Neuron (in vitro differentiated cells): ENCODE data around the gene ATXN7L3.
"Not testable (repeated sequence)": the region's sequence is repeated elsewhere in the genome, so short reads cannot be mapped to it uniquely, and the experiment has no call there.

ENCODE experiments used
- H2AFZ ChIP-seq: one replicate; pipeline ENCODE4 v1.6.1; 2013; ENCODE audit warnings: low read depth, mild to moderate bottlenecking, inconsistent platforms, low read length, moderate library complexity
- H3K27me3 ChIP-seq: one replicate; pipeline ENCODE4 v1.6.1; 2013; ENCODE audit warnings: low read length; ENCODE audit not compliant: insufficient read depth
- H3K36me3 ChIP-seq: one replicate; pipeline ENCODE4 v1.6.1; 2013; ENCODE audit warnings: low read length; ENCODE audit not compliant: insufficient read depth
- H3K4me1 ChIP-seq: one replicate; pipeline ENCODE4 v1.6.1; 2013; ENCODE audit warnings: low read length; ENCODE audit not compliant: insufficient read depth
- H3K4me3 ChIP-seq: 2 replicates; pipeline ENCODE4 v1.5.1; 2013; ENCODE audit warnings: mild to moderate bottlenecking, low read length, moderate library complexity
- H3K9me3 ChIP-seq: one replicate; pipeline ENCODE4 v1.6.1; 2013; ENCODE audit warnings: low read length

The ATXN7L3 gene, protein sequence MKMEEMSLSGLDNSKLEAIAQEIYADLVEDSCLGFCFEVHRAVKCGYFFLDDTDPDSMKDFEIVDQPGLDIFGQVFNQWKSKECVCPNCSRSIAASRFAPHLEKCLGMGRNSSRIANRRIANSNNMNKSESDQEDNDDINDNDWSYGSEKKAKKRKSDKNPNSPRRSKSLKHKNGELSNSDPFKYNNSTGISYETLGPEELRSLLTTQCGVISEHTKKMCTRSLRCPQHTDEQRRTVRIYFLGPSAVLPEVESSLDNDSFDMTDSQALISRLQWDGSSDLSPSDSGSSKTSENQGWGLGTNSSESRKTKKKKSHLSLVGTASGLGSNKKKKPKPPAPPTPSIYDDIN

DNA sequence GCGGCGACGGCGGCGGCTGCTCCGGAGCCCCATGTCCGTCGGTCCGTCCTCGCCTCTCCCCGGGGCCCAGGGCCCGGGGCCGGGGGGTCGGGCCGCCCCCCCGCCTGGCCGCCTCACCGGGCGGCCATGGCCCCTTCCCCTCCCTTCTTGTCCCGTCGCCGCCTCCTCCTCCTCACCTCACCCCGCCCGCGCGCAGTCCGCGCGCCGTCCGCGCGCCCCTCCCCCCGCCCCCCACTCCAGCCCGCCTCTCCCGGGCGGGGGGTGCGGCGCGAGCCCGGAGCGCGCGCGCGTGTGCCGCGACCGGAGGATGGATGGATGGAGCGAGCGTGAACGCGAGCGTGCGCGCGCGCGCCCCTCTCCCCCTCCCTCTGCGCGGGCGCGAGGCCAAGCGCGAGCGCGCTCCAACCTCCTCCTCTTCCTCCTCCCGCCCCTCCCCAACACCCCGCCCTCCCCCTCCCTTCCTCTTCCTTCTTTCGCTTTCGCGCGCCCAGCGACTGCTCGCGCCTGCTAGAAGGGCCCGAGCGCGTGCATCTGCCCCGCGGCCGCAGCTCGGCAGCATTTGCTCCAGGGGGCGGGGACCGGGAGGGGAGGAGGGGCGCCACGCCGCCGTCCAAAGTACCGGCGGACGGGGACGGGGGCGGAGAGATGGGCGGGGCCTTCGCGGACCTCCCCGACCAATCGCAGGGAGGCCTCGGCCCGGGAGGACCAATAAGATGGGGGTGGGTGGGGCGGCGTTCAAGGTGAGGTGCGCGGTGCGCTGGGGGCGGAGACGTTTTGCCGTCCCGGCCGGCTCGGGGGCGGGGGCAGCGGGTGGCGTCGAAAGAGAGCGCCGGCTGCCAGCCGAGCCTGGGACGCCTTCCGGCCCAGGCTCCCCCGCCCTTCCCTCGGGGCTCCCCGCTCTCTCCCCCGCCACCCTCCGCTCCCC, at the start of gene ATXN7L3:
Gene ATXN7L3 (minus strand): TSS at position 332 of the 925 bp plus-strand sequence. CDS start 1,814 bp downstream, outside the sequence.
- H3K27me3 ChIP-seq: no peaks in the 10 kb centered on the region
- H3K4me1 ChIP-seq: peaks cover 26% of the 10 kb centered on the region
- H3K4me3 ChIP-seq: peak within 1 kb of the TSS; percentile 73
- H2AFZ ChIP-seq: peak within 1 kb of the TSS; percentile 77
- H3K9me3 ChIP-seq: no peaks in the 10 kb centered on the region
- peaks cover 22% of the 10 kb centered on the region for H3K36me3 ChIP-seq

DNA sequence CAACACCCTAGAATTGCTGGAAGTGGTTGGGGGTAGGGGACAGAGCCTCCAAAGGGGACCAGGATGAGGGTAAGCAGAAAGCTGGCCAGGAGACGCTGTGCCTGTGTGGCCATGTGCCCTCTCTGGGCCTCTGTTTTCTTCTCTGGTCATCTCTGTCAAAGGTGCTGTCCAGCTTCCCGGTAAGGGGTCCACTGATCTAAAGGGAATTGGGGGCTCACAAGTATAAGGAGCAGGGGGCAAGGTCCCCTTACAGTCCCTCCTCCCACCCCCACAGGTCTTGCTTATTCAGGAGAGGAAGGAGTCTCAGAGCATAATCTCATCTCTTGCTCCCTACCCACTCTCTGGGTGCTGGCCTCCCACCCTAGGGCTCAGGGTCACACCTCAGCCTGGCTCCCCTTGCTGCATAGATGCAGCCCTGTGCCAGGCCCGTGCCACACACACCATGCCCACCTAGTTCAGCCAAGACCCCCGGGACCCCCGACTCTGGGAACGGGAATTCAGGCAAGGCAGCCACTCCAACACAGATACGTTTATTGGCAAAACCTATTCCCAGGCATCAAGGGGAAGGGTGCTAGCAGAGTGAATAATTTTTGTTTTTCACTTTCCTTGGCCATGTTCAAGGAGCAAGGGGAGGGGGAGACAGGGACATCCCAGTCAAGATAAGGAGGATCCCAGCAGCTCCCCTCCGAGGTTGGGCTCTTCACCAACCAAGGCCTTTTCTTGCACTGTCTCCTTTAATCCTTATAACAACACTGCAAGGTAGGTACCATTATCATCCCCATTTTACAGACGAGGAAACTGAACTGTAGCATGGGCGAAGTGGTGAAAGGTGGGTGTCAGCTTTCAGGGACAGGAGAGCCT, 48.4 kb upstream of the ATXN7L3 start:
- H3K4me3 ChIP-seq: no peak overlapping the region
- no peaks in the 10 kb centered on the region for H3K9me3 ChIP-seq
- H3K27me3 ChIP-seq: peaks cover 28% of the 10 kb centered on the region
- H2AFZ ChIP-seq: no peak overlapping the region
- H3K36me3 ChIP-seq: no peaks in the 10 kb centered on the region
- no peaks in the 10 kb centered on the region for H3K4me1 ChIP-seq

DNA sequence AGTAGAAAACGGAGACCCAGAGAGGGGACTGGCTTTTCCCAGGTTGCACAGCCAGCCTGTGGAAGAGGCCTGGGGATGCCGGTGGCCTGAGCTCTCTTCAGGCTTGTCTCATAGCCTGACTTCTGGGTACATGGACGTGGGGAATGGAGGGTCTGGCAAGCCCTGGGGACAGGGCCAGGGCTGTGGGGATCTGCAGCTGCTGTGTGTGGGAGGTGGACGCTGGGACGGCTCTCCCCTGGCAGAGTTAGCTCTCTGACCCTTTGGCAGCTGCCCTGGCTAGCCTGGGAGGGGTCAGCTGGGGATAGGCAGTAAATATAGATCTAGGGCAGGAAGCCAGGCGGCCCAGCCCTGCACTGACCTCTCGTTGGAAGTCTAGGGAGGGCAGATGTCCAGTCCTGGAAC, 47.8 kb upstream of the ATXN7L3 start:
- Histone ChIP-seq H3K4me3 (no peak overlapping the region), H2AFZ (no peak overlapping the region), H3K27me3 (peaks cover 26% of the 10 kb centered on the region), H3K4me1 (no peaks in the 10 kb centered on the region), H3K9me3 (no peaks in the 10 kb centered on the region), H3K36me3 (no peaks in the 10 kb centered on the region)

DNA sequence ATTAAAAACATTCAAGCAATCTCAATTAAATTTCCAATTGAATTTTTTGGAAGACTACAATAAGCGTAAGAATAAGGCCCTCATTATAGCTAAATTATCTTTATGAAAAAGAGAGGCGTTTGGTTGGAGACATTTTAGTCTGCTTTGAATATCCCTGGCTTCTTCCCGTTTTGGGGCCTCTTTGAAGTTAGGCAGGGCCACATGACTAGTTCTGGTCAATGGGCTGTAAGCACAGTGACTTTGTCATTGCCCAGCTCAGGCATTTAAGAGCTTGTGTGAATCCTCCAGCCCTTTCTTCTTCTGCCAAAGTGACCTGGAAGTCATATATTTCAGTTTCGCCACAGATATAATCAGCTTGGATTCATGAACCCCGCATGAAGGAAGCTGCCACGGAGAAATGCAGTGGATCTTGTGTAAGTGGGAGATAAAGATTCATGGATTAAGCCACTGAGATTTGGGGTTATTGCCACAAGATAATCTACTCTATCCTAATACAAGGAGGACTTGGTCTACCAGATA, 41.5 kb upstream of the ATXN7L3 start:
- Histone ChIP-seq H2AFZ (no peak overlapping the region), H3K4me1 (no peaks in the 10 kb centered on the region), H3K36me3 (no peaks in the 10 kb centered on the region), H3K4me3 (no peak overlapping the region), H3K27me3 (peaks cover 6% of the 10 kb centered on the region), H3K9me3 (no peaks in the 10 kb centered on the region)

DNA sequence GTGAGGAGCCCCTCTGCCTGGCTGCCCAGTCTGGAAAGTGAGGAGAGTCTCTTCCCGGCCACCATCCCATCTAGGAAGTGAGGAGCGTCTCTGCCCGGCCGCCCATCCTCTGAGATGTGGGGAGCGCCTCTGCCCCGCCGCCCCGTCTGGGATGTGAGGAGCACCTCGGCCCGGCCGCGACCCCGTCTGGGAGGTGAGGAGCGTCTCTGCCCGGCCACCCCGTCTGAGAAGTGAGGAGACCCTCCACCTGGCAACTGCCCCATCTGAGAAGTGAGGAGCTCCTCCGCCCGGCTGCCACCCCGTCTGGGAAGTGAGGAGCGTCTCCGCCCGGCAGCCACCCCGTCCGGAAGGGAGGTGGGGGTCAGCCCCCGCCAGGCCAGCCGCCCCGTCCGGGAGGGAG, 38.2 kb upstream of the ATXN7L3 start:
- H3K4me1 ChIP-seq, H3K27me3 ChIP-seq, H3K4me3 ChIP-seq, H3K36me3 ChIP-seq, H3K9me3 ChIP-seq, H2AFZ ChIP-seq: not testable (repeated sequence)

DNA sequence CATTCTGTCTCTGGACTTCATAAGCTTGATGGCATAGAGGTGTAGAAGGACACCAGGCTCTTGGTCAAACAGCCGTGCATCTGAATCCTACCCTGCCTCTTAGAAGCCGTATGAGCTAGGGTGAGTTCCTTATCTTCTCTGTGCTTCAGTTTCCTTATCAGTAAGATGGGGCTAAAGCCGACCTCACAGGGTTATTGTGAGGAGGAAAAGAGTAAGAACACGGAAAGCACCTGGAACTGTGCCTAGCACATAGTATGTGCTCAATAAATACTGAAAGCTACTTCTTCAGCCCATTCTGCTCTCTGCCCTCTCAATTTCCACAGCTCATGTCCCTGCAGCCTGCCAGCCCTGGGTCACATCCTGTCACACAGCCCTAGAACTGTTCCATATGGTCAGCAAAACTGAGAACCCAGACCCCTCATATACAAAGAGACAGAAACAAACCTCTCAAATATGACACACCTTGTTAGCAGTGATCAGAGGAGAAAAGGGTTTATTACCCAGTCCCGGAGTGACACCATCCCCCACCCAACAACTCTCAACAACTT, 36.8 kb upstream of the ATXN7L3 start:
- no peaks in the 10 kb centered on the region for H3K9me3 ChIP-seq
- H3K36me3 ChIP-seq: no peaks in the 10 kb centered on the region
- H2AFZ ChIP-seq: no peak overlapping the region
- no peaks in the 10 kb centered on the region for H3K27me3 ChIP-seq
- H3K4me1 ChIP-seq: no peaks in the 10 kb centered on the region
- H3K4me3 ChIP-seq: no peak overlapping the region

DNA sequence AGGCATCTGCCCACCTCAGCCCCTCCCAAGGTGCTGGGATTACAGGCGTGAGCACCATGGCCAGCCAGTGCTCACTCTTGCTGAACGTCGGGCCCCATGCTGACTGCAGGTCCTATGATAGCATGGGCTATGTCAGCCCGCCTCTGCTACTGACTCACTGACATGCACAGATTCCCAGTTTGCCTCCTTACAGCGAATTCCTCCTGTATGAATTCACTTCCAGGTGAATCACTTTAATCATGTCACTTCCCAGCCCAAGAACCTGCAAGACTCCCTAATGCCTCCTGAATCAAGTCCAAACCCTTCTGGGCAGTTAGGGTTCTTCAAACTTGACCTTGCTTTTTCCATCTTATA, 35.9 kb upstream of the ATXN7L3 start:
- no peaks in the 10 kb centered on the region for H3K4me1 ChIP-seq
- no peaks in the 10 kb centered on the region for H3K27me3 ChIP-seq
- no peak overlapping the region for H3K4me3 ChIP-seq
- no peak overlapping the region for H2AFZ ChIP-seq
- H3K36me3 ChIP-seq: no peaks in the 10 kb centered on the region
- H3K9me3 ChIP-seq: no peaks in the 10 kb centered on the region

DNA sequence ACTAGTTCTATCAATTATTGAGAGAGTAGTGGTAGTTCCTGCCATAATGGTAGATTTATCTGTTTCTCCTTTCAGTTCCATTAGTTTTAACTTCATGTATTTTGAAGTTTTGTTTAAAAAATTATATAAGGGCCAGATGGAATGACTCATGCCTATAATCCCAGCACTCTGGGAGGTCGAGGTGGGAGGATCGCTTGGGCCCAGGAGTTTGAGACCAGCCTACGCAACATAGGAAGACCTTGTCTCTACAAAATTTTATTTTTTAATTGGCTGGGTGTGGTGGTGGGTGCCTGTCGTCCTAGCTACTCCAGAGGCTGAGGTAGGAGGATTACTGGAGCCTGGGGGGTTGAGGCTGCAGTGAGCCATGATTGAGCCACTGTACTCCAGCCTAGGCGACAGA, 33.9 kb upstream of the ATXN7L3 start:
- Histone ChIP-seq H2AFZ (no peak overlapping the region), H3K4me1 (no peaks in the 10 kb centered on the region), H3K27me3 (peaks cover 2% of the 10 kb centered on the region), H3K36me3 (no peaks in the 10 kb centered on the region), H3K4me3 (no peak overlapping the region), H3K9me3 (no peaks in the 10 kb centered on the region)

DNA sequence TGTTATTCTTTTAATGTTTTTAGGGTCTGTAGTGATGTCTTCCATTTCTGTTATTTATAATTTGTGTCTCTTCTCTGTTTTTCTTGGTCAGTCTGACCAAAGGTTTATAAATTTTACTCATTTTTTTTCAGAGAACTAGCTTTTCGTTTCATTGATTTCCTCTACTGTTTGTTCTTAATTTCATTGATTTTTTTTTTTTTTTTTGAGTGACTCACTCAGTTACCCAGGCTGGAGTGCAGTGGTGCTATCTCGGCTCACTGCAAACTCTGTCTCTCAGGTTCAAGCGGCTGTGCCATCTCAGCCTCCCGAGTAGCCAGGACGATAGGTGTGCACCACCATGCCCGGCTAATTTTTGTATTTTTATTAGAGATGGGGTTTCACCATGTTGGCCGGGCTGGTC, 32.4 kb upstream of the ATXN7L3 start:
- no peaks in the 10 kb centered on the region for H3K36me3 ChIP-seq
- no peak overlapping the region for H2AFZ ChIP-seq
- no peaks in the 10 kb centered on the region for H3K4me1 ChIP-seq
- H3K9me3 ChIP-seq: no peaks in the 10 kb centered on the region
- peaks cover 2% of the 10 kb centered on the region for H3K27me3 ChIP-seq
- H3K4me3 ChIP-seq: no peak overlapping the region

DNA sequence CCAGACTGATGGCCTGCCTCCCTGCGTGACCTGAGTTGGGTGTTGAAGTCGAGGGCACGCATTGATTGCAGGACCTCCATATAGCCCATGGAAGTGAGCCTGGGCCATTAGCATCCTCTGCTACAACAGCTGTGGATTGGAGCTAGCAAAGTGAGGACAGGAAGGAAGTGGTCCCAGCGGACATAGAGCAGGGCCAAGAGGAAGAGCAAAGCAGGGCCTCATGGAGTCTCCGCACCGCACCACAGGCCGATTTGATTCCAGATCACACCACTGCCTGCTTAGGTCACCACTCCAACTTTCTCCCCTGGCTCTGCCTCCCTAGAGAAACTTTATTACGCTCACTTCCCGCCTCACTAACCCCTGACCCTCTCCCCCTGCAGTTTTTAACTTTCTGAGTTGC, 30.5 kb upstream of the ATXN7L3 start:
- Histone ChIP-seq H3K36me3 (no peaks in the 10 kb centered on the region), H2AFZ (no peak overlapping the region), H3K9me3 (no peaks in the 10 kb centered on the region), H3K4me3 (no peak overlapping the region), H3K27me3 (peaks cover 2% of the 10 kb centered on the region), H3K4me1 (no peaks in the 10 kb centered on the region)

DNA sequence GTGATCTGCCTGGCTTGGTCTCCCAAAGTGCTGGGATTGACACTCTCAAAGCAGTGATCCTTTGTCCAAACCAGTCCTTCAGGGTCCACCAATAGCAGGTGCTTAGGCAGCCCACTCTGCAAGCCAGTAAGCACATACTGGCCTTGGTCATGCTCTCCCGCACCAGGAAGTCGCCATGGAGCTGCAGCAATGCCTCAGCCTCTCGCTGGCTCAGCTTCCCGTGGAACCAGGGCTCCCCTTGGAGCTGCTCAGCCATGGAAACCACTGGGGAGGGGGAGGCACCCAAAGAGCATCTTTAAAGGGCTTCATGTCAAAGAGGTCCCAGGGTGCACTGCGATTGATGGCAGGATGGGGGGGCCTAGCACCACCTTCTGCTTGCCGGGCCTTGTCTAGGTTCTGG, 29.4 kb upstream of the ATXN7L3 start:
- Histone ChIP-seq H3K4me1 (no peaks in the 10 kb centered on the region), H3K36me3 (no peaks in the 10 kb centered on the region), H3K4me3 (no peak overlapping the region), H2AFZ (no peak overlapping the region), H3K9me3 (no peaks in the 10 kb centered on the region), H3K27me3 (peaks cover 2% of the 10 kb centered on the region)

DNA sequence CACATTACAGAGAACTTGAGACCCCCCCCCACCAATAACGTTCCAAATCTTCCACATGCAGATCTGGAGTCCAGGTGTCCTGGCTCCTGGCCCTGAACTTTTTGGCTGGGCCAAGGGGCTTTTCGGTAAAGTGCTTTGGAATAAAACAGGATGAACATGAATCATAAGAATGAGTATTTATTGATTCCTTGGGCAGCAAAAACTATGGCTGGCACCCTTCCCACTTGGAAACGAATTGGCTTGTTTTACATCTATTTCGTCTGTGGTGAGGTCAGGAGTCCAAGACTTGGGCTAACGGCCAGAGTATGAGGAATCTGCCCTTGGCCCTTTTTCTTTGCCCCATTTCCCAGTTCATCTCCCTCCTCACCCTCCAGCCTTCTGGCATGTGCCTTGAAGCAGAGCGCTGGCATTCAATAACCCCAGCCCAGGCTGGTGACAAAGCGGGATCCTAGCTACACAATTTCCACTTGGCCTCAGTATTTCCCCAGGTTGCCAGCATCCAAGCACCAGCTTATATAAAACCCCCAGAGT, 23.9 kb upstream of the ATXN7L3 start:
- Histone ChIP-seq H3K9me3 (no peaks in the 10 kb centered on the region), H3K36me3 (no peaks in the 10 kb centered on the region), H2AFZ (no peak overlapping the region), H3K4me1 (peaks cover 9% of the 10 kb centered on the region), H3K27me3 (no peaks in the 10 kb centered on the region), H3K4me3 (no peak overlapping the region)
